Type B pancreatic cell (in vitro differentiated cells): ENCODE data around the gene MFGE8. TPM values are rescaled to one million over a fixed set of nuclear protein-coding genes. Genes with fewer than 3 reads are reported as not detected.
A peak's percentile ranks its signal among the peaks of the same experiment; 100 is the strongest.

Source experiments
- DNase-seq: peaks from one replicate; pipeline ENCODE4 v3.0.0; 2021; ENCODE audit warnings: mixed read lengths; ENCODE audit not compliant: unreplicated experiment; ENCODE audit errors: extremely low spot score
- H3K27ac Mint-ChIP-seq: 2 replicates; pipeline ENCODE4 v1.8.0; 2021; ENCODE audit warnings: mild to moderate bottlenecking, mixed read lengths
- H3K27me3 Mint-ChIP-seq: 2 replicates; pipeline ENCODE4 v1.8.0; 2021; ENCODE audit warnings: mixed read lengths
- H3K36me3 Mint-ChIP-seq: 2 replicates; pipeline ENCODE4 v1.8.0; 2021; ENCODE audit warnings: mixed read lengths
- H3K4me1 Mint-ChIP-seq: one replicate; pipeline ENCODE4 v1.8.0; 2021; ENCODE audit warnings: mixed read lengths; ENCODE audit not compliant: unreplicated experiment
- H3K4me3 Mint-ChIP-seq: 2 replicates; pipeline ENCODE4 v1.8.0; 2021; ENCODE audit warnings: mild to moderate bottlenecking, mixed read lengths
- H3K9me3 Mint-ChIP-seq: 2 replicates; pipeline ENCODE4 v1.8.0; 2021; ENCODE audit warnings: mixed read lengths
- CTCF ChIP-seq: fragments of 200-600 bp; sonication (generic); conservative IDR thresholded peaks from 2 replicates; pipeline ENCODE4 v1.5.0; 2021; ENCODE audit warnings: antibody characterized with exemption, mild to moderate bottlenecking
- total RNA-seq: library from RNA; stranded (reverse); gene quantifications from 2 replicates; pipeline ENCODE4 v1.2.1, GENCODE V29; 2021; ENCODE audit warnings: low replicate concordance

Gene MFGE8
- total RNA-seq, 1 donor from 2014 or later = 162 TPM

GRCh38 chr15:88865498-88866099, 47.6 kb downstream of the MFGE8 start:
- no peak for DNase-seq
- Mint-ChIP-seq H3K36me3 (no peaks in the 10 kb centered on the region), H3K9me3 (no peaks in the 10 kb centered on the region), H3K27me3 (peaks cover 4% of the 10 kb centered on the region), H3K4me1 (no peaks in the 10 kb centered on the region), H3K27ac (no peak overlapping the region), H3K4me3 (no peak overlapping the region)
- TF ChIP-seq CTCF = no peak

- H3K9me3 Mint-ChIP-seq = no peaks in the 10 kb centered on the region
- DNase-seq = no peak
- H3K36me3 Mint-ChIP-seq = no peaks in the 10 kb centered on the region
- H3K4me1 Mint-ChIP-seq = no peaks in the 10 kb centered on the region
- no peak overlapping the region for H3K4me3 Mint-ChIP-seq
- no peak for TF ChIP-seq CTCF
- H3K27me3 Mint-ChIP-seq = peaks cover 4% of the 10 kb centered on the region
- no peak overlapping the region for H3K27ac Mint-ChIP-seq
Measured at GRCh38 chr15:88864861-88865497, 48.2 kb downstream of the MFGE8 start.

- no peak overlapping the region for H3K4me3 Mint-ChIP-seq
- no peak for DNase-seq
Measured at GRCh38 chr15:88863412-88863811, 49.8 kb downstream of the MFGE8 start.

GRCh38 chr15:88860212-88860611, 53.0 kb downstream of the MFGE8 start:
- no peaks in the 10 kb centered on the region for H3K9me3 Mint-ChIP-seq
- H3K4me1 Mint-ChIP-seq = no peaks in the 10 kb centered on the region
- no peak for TF ChIP-seq CTCF
- no peak overlapping the region for H3K4me3 Mint-ChIP-seq
- H3K36me3 Mint-ChIP-seq = no peaks in the 10 kb centered on the region
- H3K27me3 Mint-ChIP-seq = peaks cover 4% of the 10 kb centered on the region
- DNase-seq = peak; percentile 62
- peak overlapping the region; percentile 16 for H3K27ac Mint-ChIP-seq

More at GRCh38 chr15:88863412-88863811, 49.8 kb downstream of the MFGE8 start:
- no peak for TF ChIP-seq CTCF
- Mint-ChIP-seq H3K27ac (no peak overlapping the region), H3K4me1 (no peaks in the 10 kb centered on the region), H3K27me3 (peaks cover 4% of the 10 kb centered on the region), H3K9me3 (no peaks in the 10 kb centered on the region), H3K36me3 (no peaks in the 10 kb centered on the region)

GRCh38 chr15:88859550-88859949, 53.6 kb downstream of the MFGE8 start:
- Mint-ChIP-seq H3K36me3 (no peaks in the 10 kb centered on the region), H3K4me3 (no peak overlapping the region), H3K4me1 (no peaks in the 10 kb centered on the region), H3K27me3 (peaks cover 4% of the 10 kb centered on the region), H3K27ac (no peak overlapping the region), H3K9me3 (no peaks in the 10 kb centered on the region)
- no peak for DNase-seq
- no peak for TF ChIP-seq CTCF
